SU-DHL-6 (cell line): ENCODE measurements around the gene TMSB4Y.

Experiments used
- H2AFZ ChIP-seq: fragments of 200-600 bp; sonication (generic); 2 replicates; pipeline ENCODE4 v1.6.1; 2014; ENCODE audit warnings: low read depth, mild to moderate bottlenecking, moderate library complexity, mixed read lengths, antibody characterized with exemption, low read length; ENCODE audit not compliant: severe bottlenecking
- H3F3A ChIP-seq: fragments of 200-600 bp; shearing (Covaris generic); 2 replicates; pipeline ENCODE4 v1.6.0; 2016; ENCODE audit warnings: antibody characterized with exemption, mild to moderate bottlenecking; ENCODE audit not compliant: insufficient read depth
- H3K27ac ChIP-seq: fragments of 200-600 bp; sonication (generic); 2 replicates; pipeline ENCODE4 v1.5.1; 2016; ENCODE audit warnings: low read depth, mild to moderate bottlenecking, low read length, moderate library complexity, mixed read lengths
- H3K27me3 ChIP-seq: fragments of 200-600 bp; sonication (generic), shearing (Covaris generic); 2 replicates; pipeline ENCODE4 v1.6.0; 2014; ENCODE audit warnings: mild to moderate bottlenecking, low read length
- H3K36me3 ChIP-seq: fragments of 200-600 bp; sonication (generic); 2 replicates; pipeline ENCODE4 v1.6.1; 2014; ENCODE audit warnings: mild to moderate bottlenecking, low read length, mixed read lengths
- H3K4me2 ChIP-seq: fragments of 300-600, 200-600 bp; shearing (Covaris generic), sonication (generic); 2 replicates; pipeline ENCODE4 v1.6.0; 2014; ENCODE audit warnings: low read length, low read depth, mild to moderate bottlenecking; ENCODE audit not compliant: poor library complexity, severe bottlenecking
- H3K4me3 ChIP-seq: fragments of 200-600 bp; sonication (generic); 2 replicates; pipeline ENCODE4 v1.5.1; 2014; ENCODE audit warnings: antibody characterized with exemption, low read length, mild to moderate bottlenecking, mixed read lengths; ENCODE audit not compliant: insufficient read depth, poor library complexity, severe bottlenecking
- H3K79me2 ChIP-seq: fragments of 200-600 bp; sonication (generic); 2 replicates; pipeline ENCODE4 v1.6.1; 2014; ENCODE audit warnings: mild to moderate bottlenecking, low read length, moderate library complexity; ENCODE audit not compliant: insufficient read depth
- H3K9ac ChIP-seq: fragments of 200-600 bp; sonication (generic); 2 replicates; pipeline ENCODE4 v1.7.0; 2014; ENCODE audit warnings: mild to moderate bottlenecking, low read length
- H3K9me2 ChIP-seq: fragments of 200-600 bp; sonication (generic); replicated peaks from 2 replicates; pipeline ENCODE4 v1.6.1; 2014; ENCODE audit warnings: low read length; ENCODE audit not compliant: insufficient read depth
- H3K9me3 ChIP-seq: fragments of 200-600 bp; sonication (generic); 2 replicates; pipeline ENCODE4 v1.6.1; 2014; ENCODE audit warnings: low read length, mixed read lengths; ENCODE audit not compliant: insufficient read depth
- H4K20me1 ChIP-seq: fragments of 200-600 bp; sonication (generic); 2 replicates; pipeline ENCODE4 v1.6.1; 2014; ENCODE audit warnings: low read depth, mild to moderate bottlenecking, antibody characterized with exemption, low read length, moderate library complexity, mixed read lengths
- CTCF ChIP-seq: fragments of 200-600 bp; sonication (generic); IDR thresholded peaks from one replicate; pipeline ENCODE4 v1.5.1; 2017; ENCODE audit warnings: antibody characterized with exemption, mild to moderate bottlenecking, low read length, moderate library complexity; ENCODE audit not compliant: insufficient read depth, poor library complexity, severe bottlenecking
- EZH2phosphoT487 ChIP-seq: fragments of 200-600 bp; sonication (generic), shearing (Covaris generic); conservative IDR thresholded peaks from 2 replicates; pipeline ENCODE4 v1.6.1; 2018; ENCODE audit warnings: mild to moderate bottlenecking, antibody characterized with exemption, low read length, moderate library complexity, mixed read lengths

TMSB4Y gene

GRCh38 chrY:13718996-13719395, 15.3 kb downstream of the TMSB4Y start:
- no peaks in the 10 kb centered on the region for H3K9me3 ChIP-seq

GRCh38 chrY:13729517-13729916, 25.8 kb downstream of the TMSB4Y start:
- no peaks in the 10 kb centered on the region for H3K36me3 ChIP-seq
- no peak overlapping the region for H3K27ac ChIP-seq
- H3K27me3 ChIP-seq, result no peaks in the 10 kb centered on the region
- no peak overlapping the region for H3K4me3 ChIP-seq
- H3F3A ChIP-seq, result no peaks in the 10 kb centered on the region
- no peaks in the 10 kb centered on the region for H4K20me1 ChIP-seq
- H3K9ac ChIP-seq, result no peak overlapping the region
- no peak overlapping the region for H2AFZ ChIP-seq
- no peaks in the 10 kb centered on the region for H3K9me2 ChIP-seq
- no peak overlapping the region for H3K4me2 ChIP-seq
- TF ChIP-seq EZH2phosphoT487, result no peak
- no peak for TF ChIP-seq CTCF
- no peaks in the 10 kb centered on the region for H3K79me2 ChIP-seq
- no peaks in the 10 kb centered on the region for H3K9me3 ChIP-seq

More at GRCh38 chrY:13718996-13719395, 15.3 kb downstream of the TMSB4Y start:
- Histone ChIP-seq H3K4me2 (no peak overlapping the region), H4K20me1 (no peaks in the 10 kb centered on the region), H3K27ac (no peak overlapping the region), H3K79me2 (no peaks in the 10 kb centered on the region), H3F3A (no peaks in the 10 kb centered on the region), H3K36me3 (no peaks in the 10 kb centered on the region), H3K4me3 (no peak overlapping the region), H2AFZ (no peak overlapping the region), H3K9me2 (no peaks in the 10 kb centered on the region), H3K9ac (no peak overlapping the region), H3K27me3 (no peaks in the 10 kb centered on the region)
- TF ChIP-seq EZH2phosphoT487 (no peak), CTCF (no peak)

GRCh38 chrY:13738618-13739017, 34.9 kb downstream of the TMSB4Y start:
- H3K79me2 ChIP-seq, result no peaks in the 10 kb centered on the region
- H3F3A ChIP-seq, result no peaks in the 10 kb centered on the region
- H3K27me3 ChIP-seq, result no peaks in the 10 kb centered on the region
- H4K20me1 ChIP-seq, result no peaks in the 10 kb centered on the region
- TF ChIP-seq CTCF (no peak), EZH2phosphoT487 (no peak)
- no peak overlapping the region for H3K4me3 ChIP-seq
- H3K9me2 ChIP-seq, result no peaks in the 10 kb centered on the region
- no peak overlapping the region for H3K4me2 ChIP-seq
- H3K27ac ChIP-seq, result no peak overlapping the region
- H3K9ac ChIP-seq, result no peak overlapping the region
- no peaks in the 10 kb centered on the region for H3K9me3 ChIP-seq
- H2AFZ ChIP-seq, result no peak overlapping the region
- no peaks in the 10 kb centered on the region for H3K36me3 ChIP-seq
